IMR-90 (cell line): ENCODE measurements around the gene SP3. TPM values are rescaled to one million over a fixed set of nuclear protein-coding genes. Genes with fewer than 3 reads are reported as not detected.

Source experiments
- ATAC-seq: fragments of 200-7000 bp; cut with Tn5 transposase; 2 replicates; pipeline ENCODE4 v1.9.1; 2020; ENCODE audit warnings: low read depth, mild to moderate bottlenecking, moderate library complexity
- BruUV-seq: library from RNA; stranded (reverse); fragments of 400-500 nt; replicated peaks from 2 replicates; lab custom pipeline; 2021; lab: Mats Ljungman, UMichigan
- CTCF ChIA-PET: fragments of 300-600 bp; formaldehyde crosslinking; extraction: SDS; loops from one replicate; lab custom pipeline; 2021; ENCODE audit warnings: antibody characterized with exemption; lab: Yijun Ruan, JAX
- POLR2A ChIA-PET: fragments of 300-600 bp; sonication (Branson Sonifier 250); formaldehyde crosslinking; loops from one replicate; lab custom pipeline; 2022; ENCODE audit warnings: antibody characterized with exemption; ENCODE audit not compliant: unreplicated experiment; lab: Charles Lee
- DNase-seq: peaks from one replicate; pipeline ENCODE4 v3.0.0; 2013
- H2AFZ ChIP-seq: replicated peaks from 2 replicates; pipeline ENCODE3; 2013; ENCODE audit warnings: low read length, mild to moderate bottlenecking; ENCODE audit not compliant: poor library complexity
- H2AK5ac ChIP-seq: 2 replicates; pipeline ENCODE4 v1.6.1; 2013; ENCODE audit warnings: low read depth, low read length, inconsistent platforms
- H2AK9ac ChIP-seq: replicated peaks from 2 replicates; pipeline ENCODE3; 2013; ENCODE audit warnings: mild to moderate bottlenecking, low read depth, low read length, moderate library complexity; ENCODE audit not compliant: poor library complexity
- H2BK120ac ChIP-seq: 2 replicates; pipeline ENCODE4 v1.6.1; 2013; ENCODE audit warnings: low read depth, low read length, inconsistent platforms
- H2BK15ac ChIP-seq: 3 replicates; pipeline ENCODE4 v1.6.1; 2013; ENCODE audit warnings: low read depth, low read length, inconsistent platforms
- H2BK20ac ChIP-seq: 2 replicates; pipeline ENCODE4 v1.6.1; 2013; ENCODE audit warnings: low read depth, mild to moderate bottlenecking, inconsistent platforms, low read length, moderate library complexity
- H2BK5ac ChIP-seq: 2 replicates; pipeline ENCODE4 v1.6.1; 2013; ENCODE audit warnings: mild to moderate bottlenecking, low read depth, low read length, inconsistent platforms; ENCODE audit not compliant: poor library complexity, severe bottlenecking
- H3K14ac ChIP-seq: replicated peaks from 2 replicates; pipeline ENCODE4 v1.6.1; 2013; ENCODE audit warnings: low read depth, low read length, inconsistent platforms
- H3K18ac ChIP-seq: 2 replicates; pipeline ENCODE4 v1.6.1; 2013; ENCODE audit warnings: low read depth, low read length, control low read depth
- H3K23ac ChIP-seq: 2 replicates; pipeline ENCODE4 v1.6.1; 2013; ENCODE audit warnings: low read depth, low read length, inconsistent platforms
- H3K27ac ChIP-seq: 2 replicates; pipeline ENCODE4 v1.5.1; 2013; ENCODE audit warnings: mild to moderate bottlenecking, control low read depth, low read length; ENCODE audit not compliant: insufficient read depth
- H3K27me3 ChIP-seq: 2 replicates; pipeline ENCODE4 v1.6.1; 2013; ENCODE audit warnings: low read length; ENCODE audit not compliant: control insufficient read depth, insufficient read depth
- H3K36me3 ChIP-seq: 2 replicates; pipeline ENCODE4 v1.6.1; 2013; ENCODE audit warnings: low read length, mixed read lengths; ENCODE audit not compliant: control insufficient read depth, insufficient read depth
- H3K4ac ChIP-seq: 2 replicates; pipeline ENCODE4 v1.6.1; 2013; ENCODE audit warnings: low read depth, low read length, inconsistent platforms
- H3K4me1 ChIP-seq: 2 replicates; pipeline ENCODE4 v1.6.1; 2013; ENCODE audit warnings: low read length, mixed read lengths; ENCODE audit not compliant: control insufficient read depth, insufficient read depth
- H3K4me2 ChIP-seq: 2 replicates; pipeline ENCODE4 v1.6.1; 2013; ENCODE audit warnings: low read depth, mild to moderate bottlenecking, control low read depth, low read length, moderate library complexity
- H3K4me3 ChIP-seq: 2 replicates; pipeline ENCODE4 v1.5.1; 2013; ENCODE audit warnings: low read depth, mild to moderate bottlenecking, control low read depth, low read length, moderate library complexity; ENCODE audit not compliant: insufficient read depth
- H3K56ac ChIP-seq: 2 replicates; pipeline ENCODE4 v1.6.1; 2013; ENCODE audit warnings: low read length, inconsistent platforms; ENCODE audit not compliant: insufficient read depth; ENCODE audit errors: extremely low read depth
- H3K79me1 ChIP-seq, 2 experiments: 2 replicates each; pipeline ENCODE4 v1.6.1; 2013; ENCODE audit warnings: low read length in 2 of 2, inconsistent platforms in 1 of 2, low read depth in 1 of 2
- H3K9ac ChIP-seq: 2 replicates; pipeline ENCODE4 v1.6.1; 2013; ENCODE audit warnings: low read depth, low read length, control low read depth
- H3K9me1 ChIP-seq: 2 replicates; pipeline ENCODE4 v1.6.1; 2013; ENCODE audit warnings: low read length, inconsistent platforms; ENCODE audit not compliant: insufficient read depth
- H3K9me3 ChIP-seq: 2 replicates; pipeline ENCODE4 v1.6.1; 2013; ENCODE audit warnings: low read length; ENCODE audit not compliant: control insufficient read depth, insufficient read depth
- H4K20me1 ChIP-seq: 2 replicates; pipeline ENCODE4 v1.6.1; 2013; ENCODE audit warnings: low read length, inconsistent platforms; ENCODE audit not compliant: insufficient read depth
- H4K5ac ChIP-seq: 2 replicates; pipeline ENCODE4 v1.6.1; 2013; ENCODE audit warnings: mild to moderate bottlenecking, low read depth, low read length, control low read depth
- H4K8ac ChIP-seq, 2 experiments: 2 replicates each; pipeline ENCODE4 v1.6.1; 2013; ENCODE audit warnings: low read depth in 2 of 2, low read length in 2 of 2, control low read depth in 1 of 2, inconsistent platforms in 1 of 2
- H4K91ac ChIP-seq: 2 replicates; pipeline ENCODE4 v1.6.1; 2013; ENCODE audit warnings: low read depth, low read length, inconsistent platforms; ENCODE audit not compliant: insufficient read depth
- MXI1 ChIP-seq: IDR thresholded peaks from 2 replicates; pipeline ENCODE4 v1.6.1; 2012; ENCODE audit warnings: low read depth, mild to moderate bottlenecking, low read length, moderate library complexity, borderline replicate concordance
- WGBS, 2 experiments: methylation state at CpG; one replicate each; pipeline versions ENCODE4 v1.1.5 to v1.1.7; 2013; ENCODE audit warnings: missing lambda C conversion rate in 2 of 2; ENCODE audit not compliant: insufficient read length in 1 of 2; ENCODE audit errors: extremely low coverage in 2 of 2; 5-methylcytosine and 5-hydroxymethylcytosine counted together
- dilution Hi-C: fragments of 300-500 bp; cut with HindIII; formaldehyde crosslinking; loops from one replicate; pipeline ENCODE4 v1.14.3; 2018; ENCODE audit warnings: low sequenced_read_pairs; ENCODE audit not compliant: unreplicated experiment
- in situ Hi-C: fragments of 300-500 bp; cut with MboI; formaldehyde crosslinking; loops from 3 replicates; pipeline ENCODE4 v1.14.3; 2019; ENCODE audit warnings: low sequenced_read_pairs, inconsistent platforms, mixed read lengths
- intact Hi-C: fragments of 100-400 bp; cut with micrococcal nuclease; formaldehyde crosslinking; loops from 2 replicates; pipeline ENCODE4 v1.10.0; 2022
- polyA plus RNA-seq, 3 experiments: library from polyadenylated mRNA; depleted of rRNA; stranded (reverse); fragments of >200 nt; gene quantifications; 2 replicates each; pipeline ENCODE4 v1.2.3, GENCODE V29; 2012; ENCODE audit warnings: low replicate concordance in 1 of 3
- total RNA-seq: library from RNA; depleted of rRNA; stranded (reverse); fragments of >200 nt; gene quantifications from 2 replicates; pipeline ENCODE4 v1.2.3, GENCODE V29; 2012

SP3 gene
- total and polyA plus RNA-seq, 2 of the 4 experiments (the other 2 are of a cell fraction): 26.7 to 136 TPM

GRCh38 chr2:174012347-174013314, 47.5 kb upstream of the SP3 start:
- H3K9ac ChIP-seq: peak overlapping the region; percentile 79
- WGBS, 2 experiments: 33% methylated on average over 20 of the region's 56 CpGs; no CpG with 5 or more reads in 1 of the 2 experiments
- H3K14ac ChIP-seq: peak overlapping the region; percentile 86
- H2AFZ ChIP-seq: peak overlapping the region; percentile 92
- H3K36me3 ChIP-seq: no peaks in the 10 kb centered on the region
- H2BK15ac ChIP-seq: peak overlapping the region; percentile 61; the same call in 2 of the 3 replicates
- peak overlapping the region; percentile 90 for H4K91ac ChIP-seq
- H2BK120ac ChIP-seq: peak overlapping the region; percentile 80
- no peak for DNase-seq
- peak; percentile 71 for ATAC-seq
- dilution Hi-C loops (no loop called here), in situ Hi-C loops (no loop called here), intact Hi-C loops (no loop called here)
- peak overlapping the region; percentile 85 for H3K18ac ChIP-seq
- H2BK20ac ChIP-seq: peak overlapping the region; percentile 54; the same call in 1 of the 2 replicates
- H2BK5ac ChIP-seq: peak overlapping the region; percentile 45
- H3K4me2 ChIP-seq: peak overlapping the region; percentile 81
- peak overlapping the region; percentile 70 for H2AK9ac ChIP-seq
- no TSS peak for BruUV-seq
- POLR2A ChIA-PET: no interaction called here
- TF ChIP-seq MXI1: no peak
- H4K8ac ChIP-seq: peak overlapping the region; percentile 89 to 90
- H3K56ac ChIP-seq: no peak overlapping the region; the same call in 1 of the 2 replicates
- no peaks in the 10 kb centered on the region for H3K9me1 ChIP-seq
- peaks cover 13% of the 10 kb centered on the region for H3K4me1 ChIP-seq
- peak overlapping the region; percentile 93 for H4K5ac ChIP-seq
- H3K27me3 ChIP-seq: no peaks in the 10 kb centered on the region
- H3K23ac ChIP-seq: peak overlapping the region; percentile 72; the same call in 1 of the 2 replicates
- no peaks in the 10 kb centered on the region for H4K20me1 ChIP-seq
- H3K9me3 ChIP-seq: no peaks in the 10 kb centered on the region
- no peaks in the 10 kb centered on the region for H3K79me1 ChIP-seq
- H3K4ac ChIP-seq: peak overlapping the region; percentile 88
- H3K4me3 ChIP-seq: peak overlapping the region; percentile 43
- H3K27ac ChIP-seq: peak overlapping the region; percentile 71
- CTCF ChIA-PET: interaction anchor here (0.6 kb wide), 1 partner anchor 642 kb away, joined by 4 read pairs; no protein-coding TSS in a partner anchor
- no peak overlapping the region; the same call in 1 of the 2 replicates for H2AK5ac ChIP-seq
